Loucy (cell line): ENCODE measurements around the gene KIAA0753.

Source experiments
- CTCF ChIP-seq: fragments of 200-600 bp; sonication (generic); conservative IDR thresholded peaks from 2 replicates; pipeline ENCODE4 v1.5.1; 2014; ENCODE audit warnings: mild to moderate bottlenecking, antibody characterized with exemption, low read length
- EZH2phosphoT487 ChIP-seq: fragments of 200-600 bp; IDR thresholded peaks from 2 replicates; pipeline ENCODE4 v1.6.1; 2018; ENCODE audit warnings: antibody characterized with exemption, mild to moderate bottlenecking, moderate library complexity, borderline replicate concordance

GRCh38 chr17:6683081-6683684 is 42.7 kb upstream of the KIAA0753 start:
- TF ChIP-seq CTCF: no peak
- no peak for TF ChIP-seq EZH2phosphoT487
